ENCODE data around the gene GPLD1.

DNA sequence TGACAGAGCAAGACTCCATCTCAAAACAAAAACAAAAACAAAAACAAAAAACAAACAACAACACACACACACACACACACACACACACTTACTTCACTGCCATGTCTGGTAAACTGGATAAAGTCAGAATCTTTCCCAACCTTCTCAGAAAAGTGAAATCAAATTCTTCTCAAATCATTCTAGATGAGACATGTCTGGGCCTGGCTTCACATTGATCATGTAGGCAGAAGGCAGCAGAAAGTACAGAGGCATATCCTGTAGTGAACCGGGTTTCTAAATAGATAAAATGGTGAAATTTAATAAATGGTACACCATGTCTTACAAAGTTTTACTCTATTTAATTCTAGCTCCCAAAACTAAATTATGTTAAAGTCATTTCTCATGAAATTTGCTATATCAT, 101.6 kb downstream of the GPLD1 start:
- no peak for TF ChIP-seq EZH2 (IDR thresholded peaks at IDR 0.05; ENCODE audit: borderline replicate concordance, low read length)
- TF ChIP-seq, protein P1, sequence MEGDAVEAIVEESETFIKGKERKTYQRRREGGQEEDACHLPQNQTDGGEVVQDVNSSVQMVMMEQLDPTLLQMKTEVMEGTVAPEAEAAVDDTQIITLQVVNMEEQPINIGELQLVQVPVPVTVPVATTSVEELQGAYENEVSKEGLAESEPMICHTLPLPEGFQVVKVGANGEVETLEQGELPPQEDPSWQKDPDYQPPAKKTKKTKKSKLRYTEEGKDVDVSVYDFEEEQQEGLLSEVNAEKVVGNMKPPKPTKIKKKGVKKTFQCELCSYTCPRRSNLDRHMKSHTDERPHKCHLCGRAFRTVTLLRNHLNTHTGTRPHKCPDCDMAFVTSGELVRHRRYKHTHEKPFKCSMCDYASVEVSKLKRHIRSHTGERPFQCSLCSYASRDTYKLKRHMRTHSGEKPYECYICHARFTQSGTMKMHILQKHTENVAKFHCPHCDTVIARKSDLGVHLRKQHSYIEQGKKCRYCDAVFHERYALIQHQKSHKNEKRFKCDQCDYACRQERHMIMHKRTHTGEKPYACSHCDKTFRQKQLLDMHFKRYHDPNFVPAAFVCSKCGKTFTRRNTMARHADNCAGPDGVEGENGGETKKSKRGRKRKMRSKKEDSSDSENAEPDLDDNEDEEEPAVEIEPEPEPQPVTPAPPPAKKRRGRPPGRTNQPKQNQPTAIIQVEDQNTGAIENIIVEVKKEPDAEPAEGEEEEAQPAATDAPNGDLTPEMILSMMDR (conservative IDR thresholded peaks at IDR 0.05 in 1 of 2, IDR thresholded peaks at IDR 0.05 in 1 of 2; ENCODE audit: extremely low read depth in 1 of 2, insufficient read depth in 1 of 2, low read depth in 1 of 2, low read length in 2 of 2) = no peak

All from mammary epithelial cell (primary cell).